Stimulated activated CD4-positive, alpha-beta T cell treated with anti-CD3 and anti-CD28 coated beads, Interleukin-12 subunit alpha, Interleukin-12 subunit beta, amount 100 ng/mL, for 48 hours (primary cell): ENCODE data around the gene TRPM5.
A peak's percentile ranks its signal among the peaks of the same experiment; 100 is the strongest.

Experiments
- DNase-seq, 3 donors: peaks; one replicate each; pipeline ENCODE4 v3.0.0-alpha.2; 2020; ENCODE audit warnings: low read depth in 2 of 3, low spot score in 1 of 3

The TRPM5 gene

GRCh38 chr11:2421996-2422395 is 22.3 kb downstream of the TRPM5 start:
- DNase-seq, result no peak

- DNase-seq, result no peak
Measured at GRCh38 chr11:2421226-2421994, 22.9 kb downstream of the TRPM5 start.

GRCh38 chr11:2420502-2421225 is 23.6 kb downstream of the TRPM5 start:
- peak; percentile 44 to 67 (median 59) for DNase-seq

GRCh38 chr11:2419638-2420501 is 24.4 kb downstream of the TRPM5 start:
- DNase-seq, result peak; percentile 32 to 53 (median 50)

- DNase-seq, result no peak
Measured at GRCh38 chr11:2418693-2419360, 25.5 kb downstream of the TRPM5 start.

- DNase-seq, result no peak
Measured at GRCh38 chr11:2417856-2418692, 26.2 kb downstream of the TRPM5 start.

- no peak for DNase-seq
Measured at GRCh38 chr11:2416765-2417164, 27.5 kb downstream of the TRPM5 start.

GRCh38 chr11:2415601-2416380 is 28.5 kb downstream of the TRPM5 start:
- no peak for DNase-seq

- DNase-seq, result no peak
Measured at GRCh38 chr11:2415171-2415570, 29.1 kb downstream of the TRPM5 start.

GRCh38 chr11:2414616-2415015 is 29.7 kb downstream of the TRPM5 start:
- no peak for DNase-seq

GRCh38 chr11:2413742-2414579 is 30.4 kb downstream of the TRPM5 start:
- DNase-seq, result no peak

- DNase-seq, result no peak
Measured at GRCh38 chr11:2412323-2412722, 32.0 kb downstream of the TRPM5 start.

- no peak for DNase-seq
Measured at GRCh38 chr11:2411446-2412305, 32.6 kb downstream of the TRPM5 start.

- no peak for DNase-seq
Measured at GRCh38 chr11:2410616-2411015, 33.7 kb downstream of the TRPM5 start.

- no peak for DNase-seq
Measured at GRCh38 chr11:2409611-2410468, 34.5 kb downstream of the TRPM5 start.

GRCh38 chr11:2409126-2409525 is 35.2 kb downstream of the TRPM5 start:
- DNase-seq, result no peak

GRCh38 chr11:2408671-2409070 is 35.6 kb downstream of the TRPM5 start:
- no peak for DNase-seq
